Coronary artery (tissue), 2 donors: Measurements from ENCODE around the gene LIN54.

Experiments
- DNase-seq: peaks from one replicate; pipeline ENCODE4 v3.0.0-alpha.2; 2017; ENCODE audit warnings: low spot score
- H3K27ac ChIP-seq, 2 donors: fragments of 200-600 bp; sonication (generic); one replicate each; pipeline ENCODE4 v1.5.1; 2016 to 2019
- H3K4me3 ChIP-seq: fragments of 200-600 bp; sonication (generic); 2 replicates; pipeline ENCODE4 v1.5.1; 2016; ENCODE audit warnings: mild to moderate bottlenecking, moderate library complexity
- CTCF ChIP-seq: fragments of 200-600 bp; sonication (generic); IDR thresholded peaks from one replicate; pipeline ENCODE4 v1.5.1; 2019; ENCODE audit warnings: antibody characterized with exemption

Gene LIN54

DNA sequence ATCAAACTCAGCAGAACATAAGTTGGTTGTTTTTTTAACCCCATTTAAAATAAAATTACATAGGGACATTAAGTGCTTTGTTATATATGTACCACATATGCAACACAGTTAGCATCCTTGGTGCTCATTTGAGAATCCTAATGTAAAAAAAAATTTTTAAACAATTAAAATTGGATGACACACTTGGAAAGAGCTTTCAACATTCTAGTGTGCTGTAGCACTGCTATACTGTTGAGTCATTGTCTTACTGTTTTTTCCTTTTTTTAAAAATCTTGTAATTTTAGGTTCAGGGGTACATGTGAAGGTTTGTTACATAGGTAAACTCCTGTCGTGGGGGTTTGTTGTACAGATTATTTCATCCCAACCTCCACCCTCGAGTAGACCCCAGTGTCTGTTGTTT lies 97.3 kb downstream of the LIN54 start:
- TF ChIP-seq CTCF, result no peak
- Histone ChIP-seq H3K4me3 (no peak overlapping the region), H3K27ac (no peak overlapping the region)
- no peak for DNase-seq

GRCh38 chr4:82909326-82909725 lies 101.3 kb downstream of the LIN54 start:
- DNase-seq, result no peak
- no peak overlapping the region for H3K4me3 ChIP-seq
- H3K27ac ChIP-seq, result no peak overlapping the region
- TF ChIP-seq CTCF, result no peak

- H3K27ac ChIP-seq, result no peak overlapping the region
- DNase-seq, result no peak
- no peak overlapping the region for H3K4me3 ChIP-seq
- no peak for TF ChIP-seq CTCF
Measured at GRCh38 chr4:82906469-82906868, 104.2 kb downstream of the LIN54 start.

GRCh38 chr4:82905205-82905604 lies 105.4 kb downstream of the LIN54 start:
- Histone ChIP-seq H3K27ac (no peak overlapping the region), H3K4me3 (no peak overlapping the region)
- DNase-seq, result no peak
- no peak for TF ChIP-seq CTCF

DNA sequence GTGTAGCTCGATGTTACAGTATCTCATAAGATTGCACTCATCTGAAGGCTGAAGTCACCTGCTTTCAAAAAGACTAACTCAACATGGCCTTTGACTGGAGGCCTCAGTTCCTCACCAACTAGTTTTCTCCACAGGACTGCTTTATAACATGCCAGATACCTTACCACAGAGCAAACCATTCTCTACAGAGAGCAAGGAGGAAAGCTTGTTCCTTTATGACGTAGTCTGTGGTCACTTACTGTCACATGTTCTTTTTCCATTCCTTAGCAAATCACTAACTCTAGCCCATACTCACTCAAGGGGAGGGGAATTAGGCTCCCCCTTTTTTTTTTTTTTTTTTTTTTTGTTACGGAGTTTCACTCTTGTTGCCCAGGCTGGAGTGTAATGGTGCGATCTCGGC lies 106.9 kb downstream of the LIN54 start:
- H3K4me3 ChIP-seq, result no peak overlapping the region
- no peak for DNase-seq
- no peak overlapping the region for H3K27ac ChIP-seq
- no peak for TF ChIP-seq CTCF

GRCh38 chr4:82901183-82901718 lies 109.4 kb downstream of the LIN54 start:
- H3K27ac ChIP-seq, result peak overlapping the region; percentile 96 to 100
- TF ChIP-seq CTCF, result no peak
- DNase-seq, result no peak
- H3K4me3 ChIP-seq, result peak overlapping the region; percentile 84

- peak within 1 kb of the TSS; percentile 96 to 100 for H3K27ac ChIP-seq
- peak; percentile 100 for DNase-seq
- no peak for TF ChIP-seq CTCF
Measured at GRCh38 chr4:82900411-82901182, 110.0 kb downstream of the LIN54 start, which contains the start of gene THAP9. Gene THAP9, plus strand, starts transcription at chr4:82900735. Its CDS starts 68 bp downstream, at chr4:82900803.

More at GRCh38 chr4:82900411-82901182, 110.0 kb downstream of the LIN54 start, which contains the start of gene THAP9:
- peak within 1 kb of the TSS; percentile 84 for H3K4me3 ChIP-seq
